GM19351 (cell line): ENCODE data around the gene LRRTM2.
"Not testable (repeated sequence)": the region's sequence is repeated elsewhere in the genome, so short reads cannot be mapped to it uniquely, and the experiment has no call there.

Experiments
- ATAC-seq: cut with Tn5 transposase; IDR thresholded peaks from one replicate; pipeline ENCODE4 v1.9.1; 2021; ENCODE audit warnings: mild to moderate bottlenecking, moderate library complexity; ENCODE audit not compliant: unreplicated experiment

LRRTM2 gene

DNA sequence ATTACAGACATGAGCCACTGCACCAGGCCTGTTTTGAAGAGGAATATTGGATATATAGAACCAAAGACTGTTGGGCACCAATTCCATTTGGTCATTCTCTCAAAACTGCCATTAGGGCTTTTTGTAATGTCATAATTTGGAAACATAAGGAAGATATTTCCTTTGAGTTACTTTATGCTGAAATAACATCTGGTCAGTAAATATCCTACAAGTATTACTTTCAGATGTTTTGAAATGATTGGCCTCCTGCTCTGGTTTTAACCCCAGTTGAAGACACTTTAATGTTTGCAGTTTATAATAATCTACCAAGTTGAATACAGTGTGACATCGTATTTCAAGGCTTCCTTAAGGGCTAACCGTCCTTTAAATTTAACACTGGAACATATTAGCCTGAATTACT, 33.6 kb downstream of the LRRTM2 start:
- ATAC-seq = no peak

DNA sequence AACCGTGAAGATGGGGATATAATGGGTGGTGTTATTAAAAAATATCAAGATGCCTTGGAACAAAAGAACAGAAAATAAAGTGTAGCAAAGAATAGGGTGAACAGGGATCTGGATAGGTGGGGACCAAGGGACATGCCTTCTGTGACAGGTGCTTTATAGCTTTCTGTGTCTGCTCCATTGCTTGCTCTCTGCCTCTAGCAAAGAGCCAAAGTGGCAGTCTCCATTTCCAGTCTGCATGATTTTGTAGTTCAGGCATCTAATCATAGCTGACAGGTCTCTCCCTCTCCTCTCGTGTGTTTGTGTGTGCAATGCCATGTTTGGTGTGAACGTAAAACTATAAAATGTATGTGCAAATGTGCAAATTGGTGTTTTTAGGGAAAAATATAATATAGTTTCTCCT, 35.0 kb downstream of the LRRTM2 start:
- no peak for ATAC-seq

GRCh38 chr5:138837160-138837559, 38.0 kb downstream of the LRRTM2 start:
- ATAC-seq = no peak

- not testable (repeated sequence) for ATAC-seq
These were observed 40.3 kb downstream of the LRRTM2 start for GRCh38 chr5:138834853-138835252.

GRCh38 chr5:138833726-138834480, 41.2 kb downstream of the LRRTM2 start:
- no peak for ATAC-seq

- no peak for ATAC-seq
These were observed 42.1 kb downstream of the LRRTM2 start for GRCh38 chr5:138833080-138833479.

- no peak for ATAC-seq
These were observed 42.9 kb downstream of the LRRTM2 start for GRCh38 chr5:138832218-138832617.

GRCh38 chr5:138831703-138832102, 43.4 kb downstream of the LRRTM2 start:
- ATAC-seq = no peak

DNA sequence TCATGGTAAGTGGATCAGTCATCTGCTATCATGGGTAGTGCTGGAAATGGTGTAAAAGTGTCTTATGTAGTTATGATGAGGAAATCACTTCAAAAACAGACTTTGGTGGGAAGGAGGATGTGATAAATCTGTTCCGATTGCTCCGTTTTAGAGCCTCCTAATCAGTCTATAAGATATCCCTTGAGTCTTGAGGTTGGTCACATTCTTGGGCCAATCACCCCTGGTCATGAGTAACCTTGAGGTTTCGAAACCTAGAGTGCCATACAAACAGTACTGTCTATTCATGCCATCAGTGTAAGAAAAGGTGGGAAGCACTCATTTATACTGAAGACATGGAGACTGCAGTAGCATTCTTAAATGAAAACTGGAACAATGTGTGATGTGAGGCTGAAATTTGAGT, 45.8 kb downstream of the LRRTM2 start:
- ATAC-seq = no peak

DNA sequence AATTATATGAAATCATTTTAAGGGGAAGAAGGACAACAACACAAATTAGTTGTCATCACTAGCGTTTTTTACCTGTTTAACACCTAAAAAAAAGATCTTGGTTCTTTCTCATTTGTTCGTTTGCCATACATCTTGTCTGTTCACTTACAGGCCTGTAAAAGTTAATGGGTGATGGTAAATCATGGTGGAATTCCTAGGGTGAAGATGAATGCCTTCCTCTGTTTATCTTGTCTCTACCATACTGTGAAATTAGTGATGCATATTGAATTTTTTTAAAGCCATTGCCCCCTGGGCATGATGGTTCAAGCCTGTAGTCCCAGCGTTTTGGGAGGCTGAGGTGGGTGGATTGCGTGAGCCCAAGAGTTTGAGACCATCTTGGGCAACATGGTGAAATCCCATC, 46.6 kb downstream of the LRRTM2 start:
- ATAC-seq = no peak

DNA sequence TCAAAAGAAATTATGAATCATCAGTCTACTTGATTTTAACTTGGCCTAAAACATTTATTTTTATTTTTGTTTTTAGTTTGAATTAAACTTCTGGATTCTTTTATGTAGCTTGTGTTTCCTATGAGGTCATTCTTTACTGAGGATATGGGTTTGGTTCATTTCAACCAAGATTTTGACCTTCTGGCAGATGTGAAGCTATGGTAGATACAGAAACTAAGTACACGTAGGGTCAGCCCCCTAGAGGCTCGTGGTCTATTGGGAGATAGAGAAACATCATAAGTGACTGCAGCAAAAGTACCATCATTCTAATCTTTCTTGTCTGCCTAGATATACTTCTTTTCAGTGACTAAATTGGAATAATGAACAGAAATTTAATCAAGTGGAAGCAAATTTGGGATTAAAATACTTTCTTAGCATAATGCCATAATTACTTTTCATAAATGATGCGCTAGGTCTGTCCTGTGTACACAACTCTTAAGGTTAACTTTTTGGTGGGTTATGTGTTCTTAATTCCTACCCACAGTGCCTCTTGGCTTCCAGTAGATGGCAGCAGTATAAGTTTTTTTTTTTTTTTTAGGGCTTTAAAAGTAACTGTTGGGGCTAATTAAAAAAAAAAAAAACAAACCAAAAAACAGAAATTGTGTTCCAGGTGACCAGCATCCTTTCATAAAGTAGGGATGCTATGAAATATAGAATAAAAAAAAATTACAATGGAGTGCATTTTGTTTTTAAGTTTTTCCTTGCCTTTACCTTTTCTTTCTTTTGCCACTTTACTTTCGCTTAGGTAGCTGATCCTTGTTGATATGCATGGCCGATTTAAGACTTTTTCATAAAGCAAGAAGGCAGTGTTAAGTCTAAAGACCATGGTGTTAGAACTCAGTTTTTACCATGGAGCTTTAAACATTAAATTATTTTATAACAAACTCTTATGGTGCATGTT, 49.9 kb downstream of the LRRTM2 start:
- no peak for ATAC-seq

DNA sequence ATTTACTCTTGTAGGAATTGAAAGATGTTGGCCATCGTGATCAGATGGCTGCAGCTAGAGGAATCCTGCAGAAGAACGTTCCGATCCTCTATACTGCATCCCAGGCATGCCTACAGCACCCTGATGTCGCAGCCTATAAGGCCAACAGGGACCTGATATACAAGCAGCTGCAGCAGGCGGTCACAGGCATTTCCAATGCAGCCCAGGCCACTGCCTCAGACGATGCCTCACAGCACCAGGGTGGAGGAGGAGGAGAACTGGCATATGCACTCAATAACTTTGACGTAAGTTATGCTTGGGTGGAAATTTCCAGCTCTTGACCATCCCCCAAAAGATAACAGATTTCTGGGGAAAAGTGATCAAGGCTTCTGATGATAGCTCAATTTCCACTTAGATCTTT, 50.6 kb downstream of the LRRTM2 start:
- ATAC-seq = no peak

GRCh38 chr5:138820695-138821094, 54.4 kb downstream of the LRRTM2 start:
- ATAC-seq = no peak

- ATAC-seq = no peak
These were observed 56.1 kb downstream of the LRRTM2 start for GRCh38 chr5:138819081-138819480.
